22Rv1 (cell line): Measurements from ENCODE around the gene SEC24C.
"Not testable (repeated sequence)": the region's sequence is repeated elsewhere in the genome, so short reads cannot be mapped to it uniquely, and the experiment has no call there.

Experiments used
- ZFX ChIP-seq: fragments of 450-650 bp; IDR thresholded peaks from 2 replicates; pipeline ENCODE4 v1.6.1; 2017; ENCODE audit warnings: antibody characterized with exemption, borderline replicate concordance
- TF ChIP-seq, protein P1 (sequence below): fragments of 450-650 bp; IDR thresholded peaks from 2 replicates; pipeline ENCODE4 v1.5.1; 2017; ENCODE audit warnings: mild to moderate bottlenecking

DNA sequence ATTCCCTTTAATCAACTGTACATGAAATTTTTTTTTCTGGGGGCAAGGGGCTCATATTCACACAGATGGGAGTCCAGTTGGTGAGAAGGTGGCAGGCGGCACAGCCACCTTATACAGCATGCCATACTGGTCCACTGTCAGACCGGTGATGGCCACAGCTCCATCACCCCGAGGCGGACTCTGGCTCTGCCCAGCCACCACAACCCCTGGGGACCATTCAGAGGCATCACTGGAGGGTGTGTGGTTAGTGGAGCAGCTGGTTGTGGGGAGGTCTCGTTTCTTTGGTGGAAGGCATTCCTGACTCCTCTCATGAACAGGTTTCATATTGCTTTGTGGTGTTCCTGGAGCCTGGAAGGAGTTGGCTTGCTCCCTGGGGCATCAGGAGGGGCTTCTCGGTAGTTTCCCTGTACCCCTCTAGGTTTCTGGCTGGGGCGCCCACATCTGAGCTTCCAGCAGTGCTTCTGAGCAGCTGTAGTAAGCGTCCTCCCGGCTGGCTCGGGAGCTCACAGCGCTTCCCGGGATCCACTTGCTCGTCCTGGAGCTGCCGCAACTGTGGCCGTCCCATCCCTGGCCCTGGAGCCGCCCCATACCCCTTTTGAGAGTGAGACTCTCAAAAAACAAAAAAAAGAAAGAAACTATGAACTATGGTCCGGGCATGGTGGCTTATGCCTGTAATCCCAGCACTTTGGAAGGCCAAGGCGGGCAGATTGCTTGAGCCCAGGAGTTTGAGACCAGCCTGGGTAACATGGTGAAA lies 3.5 kb upstream of the SEC24C start:
- TF ChIP-seq, protein P1, sequence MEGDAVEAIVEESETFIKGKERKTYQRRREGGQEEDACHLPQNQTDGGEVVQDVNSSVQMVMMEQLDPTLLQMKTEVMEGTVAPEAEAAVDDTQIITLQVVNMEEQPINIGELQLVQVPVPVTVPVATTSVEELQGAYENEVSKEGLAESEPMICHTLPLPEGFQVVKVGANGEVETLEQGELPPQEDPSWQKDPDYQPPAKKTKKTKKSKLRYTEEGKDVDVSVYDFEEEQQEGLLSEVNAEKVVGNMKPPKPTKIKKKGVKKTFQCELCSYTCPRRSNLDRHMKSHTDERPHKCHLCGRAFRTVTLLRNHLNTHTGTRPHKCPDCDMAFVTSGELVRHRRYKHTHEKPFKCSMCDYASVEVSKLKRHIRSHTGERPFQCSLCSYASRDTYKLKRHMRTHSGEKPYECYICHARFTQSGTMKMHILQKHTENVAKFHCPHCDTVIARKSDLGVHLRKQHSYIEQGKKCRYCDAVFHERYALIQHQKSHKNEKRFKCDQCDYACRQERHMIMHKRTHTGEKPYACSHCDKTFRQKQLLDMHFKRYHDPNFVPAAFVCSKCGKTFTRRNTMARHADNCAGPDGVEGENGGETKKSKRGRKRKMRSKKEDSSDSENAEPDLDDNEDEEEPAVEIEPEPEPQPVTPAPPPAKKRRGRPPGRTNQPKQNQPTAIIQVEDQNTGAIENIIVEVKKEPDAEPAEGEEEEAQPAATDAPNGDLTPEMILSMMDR: not testable (repeated sequence)
- not testable (repeated sequence) for TF ChIP-seq ZFX
